ENCODE measurements around the gene ZMAT3. TPM values are rescaled to one million over a fixed set of nuclear protein-coding genes. Genes with fewer than 3 reads are reported as not detected.

Gene ZMAT3
- total RNA-seq, 2 donors from 2014 or later: 14.2 to 14.9 TPM

- intact Hi-C loops (cut with DNase I, micrococcal nuclease): no loop called here
- ATAC-seq: no peak
- no peak for DNase-seq
Observed at GRCh38 chr3:178982137-178982536, 89.5 kb downstream of the ZMAT3 start.

GRCh38 chr3:178975320-178975719 is 96.3 kb downstream of the ZMAT3 start:
- no peak for ATAC-seq
- no peak for DNase-seq
- intact Hi-C loops (cut with DNase I, micrococcal nuclease): loop anchor here in 1 of 2 donors (10.0 kb wide), 1 partner anchor 531 kb away; no protein-coding TSS in a partner anchor

- DNase-seq (no peak), ATAC-seq (no peak)
- intact Hi-C loops (cut with DNase I, micrococcal nuclease): loop anchor here in 1 of 2 donors (10.0 kb wide), 1 partner anchor 527 kb away; no protein-coding TSS in a partner anchor
Observed at GRCh38 chr3:178971614-178972013, 100.0 kb downstream of the ZMAT3 start.

- intact Hi-C loops (cut with DNase I, micrococcal nuclease): loop anchor here in 1 of 2 donors (5.0 kb wide), 1 partner anchor 532 kb away; no protein-coding TSS in a partner anchor
- DNase-seq (no peak), ATAC-seq (no peak)
Observed at GRCh38 chr3:178969004-178969700, 102.5 kb downstream of the ZMAT3 start.

Other genes starting within 250 kb of the ZMAT3 start
- gene PIK3CA, start 76.5 kb upstream of the ZMAT3 start, total RNA-seq: 10 to 100 TPM; 13.0 to 18.0 TPM
- 1 to 10 TPM; 1.5 to 2.4 TPM for gene KCNMB3, start 179.3 kb upstream of the ZMAT3 start, total RNA-seq